ENCODE data around the gene TTC23.
"Not testable (repeated sequence)": the region's sequence is repeated elsewhere in the genome, so short reads cannot be mapped to it uniquely, and the experiment has no call there.

The TTC23 gene

GRCh38 chr15:99121691-99122410 is 127.5 kb downstream of the TTC23 start:
- no peak for DNase-seq (ENCODE audit: low read depth in 2 of 2, low spot score in 1 of 2)

GRCh38 chr15:99121207-99121606 is 128.2 kb downstream of the TTC23 start:
- DNase-seq (ENCODE audit: low read depth in 2 of 2, low spot score in 1 of 2), result no peak

GRCh38 chr15:99120050-99120777 is 129.2 kb downstream of the TTC23 start:
- DNase-seq (ENCODE audit: low read depth in 2 of 2, low spot score in 1 of 2), result no peak

GRCh38 chr15:99118801-99119546 is 130.4 kb downstream of the TTC23 start:
- DNase-seq (ENCODE audit: low read depth in 2 of 2, low spot score in 1 of 2), result no peak

GRCh38 chr15:99118258-99118632 is 131.1 kb downstream of the TTC23 start:
- no peak for DNase-seq (ENCODE audit: low read depth in 2 of 2, low spot score in 1 of 2)

- no peak for DNase-seq (ENCODE audit: low read depth in 2 of 2, low spot score in 1 of 2)
Measured at GRCh38 chr15:99117563-99118257, 131.7 kb downstream of the TTC23 start.

- DNase-seq (ENCODE audit: low read depth in 2 of 2, low spot score in 1 of 2), result no peak
Measured at GRCh38 chr15:99117111-99117510, 132.3 kb downstream of the TTC23 start.

- DNase-seq (ENCODE audit: low read depth in 2 of 2, low spot score in 1 of 2), result no peak
Measured at GRCh38 chr15:99115300-99116215, 133.8 kb downstream of the TTC23 start.

GRCh38 chr15:99114511-99115299 is 134.7 kb downstream of the TTC23 start:
- DNase-seq (ENCODE audit: low read depth in 2 of 2, low spot score in 1 of 2), result no peak

GRCh38 chr15:99113547-99114271 is 135.7 kb downstream of the TTC23 start:
- DNase-seq (ENCODE audit: low read depth in 2 of 2, low spot score in 1 of 2), result no peak

GRCh38 chr15:99111641-99112040 is 137.7 kb downstream of the TTC23 start:
- DNase-seq (ENCODE audit: low read depth in 2 of 2, low spot score in 1 of 2), result not testable (repeated sequence)

GRCh38 chr15:99110581-99111320 is 138.6 kb downstream of the TTC23 start:
- DNase-seq (ENCODE audit: low read depth in 2 of 2, low spot score in 1 of 2), result no peak

GRCh38 chr15:99110093-99110492 is 139.3 kb downstream of the TTC23 start:
- DNase-seq (ENCODE audit: low read depth in 2 of 2, low spot score in 1 of 2), result no peak

- DNase-seq (ENCODE audit: low read depth in 2 of 2, low spot score in 1 of 2), result no peak
Measured at GRCh38 chr15:99109555-99110021, 139.8 kb downstream of the TTC23 start.

- DNase-seq (ENCODE audit: low read depth in 2 of 2, low spot score in 1 of 2), result no peak
Measured at GRCh38 chr15:99108993-99109392, 140.4 kb downstream of the TTC23 start.

- no peak for DNase-seq (ENCODE audit: low read depth in 2 of 2, low spot score in 1 of 2)
Measured at GRCh38 chr15:99106417-99107220, 142.8 kb downstream of the TTC23 start.
